GM23338 (cell line): ENCODE results near the gene CHST10. TPM values are rescaled to one million over a fixed set of nuclear protein-coding genes. Genes with fewer than 3 reads are reported as not detected.

ENCODE experiments used
- ATAC-seq: fragments of 200-7000 bp; cut with Tn5 transposase; 3 replicates; pipeline ENCODE4 v1.9.1; 2020
- DNase-seq: peaks from one replicate; pipeline ENCODE4 v3.0.0-alpha.2; 2015; ENCODE audit warnings: low spot score
- H2AFZ ChIP-seq: fragments of 200-600 bp; sonication (generic); 2 replicates; pipeline ENCODE4 v1.8.0; 2016; ENCODE audit warnings: antibody characterized with exemption, mild to moderate bottlenecking, moderate library complexity
- H3F3A ChIP-seq: fragments of 200-600 bp; sonication (generic); replicated peaks from 2 replicates; pipeline ENCODE4 v1.8.0; 2017; ENCODE audit warnings: antibody characterized with exemption, mixed run types, low read depth
- H3K27ac ChIP-seq: fragments of 200-600 bp; sonication (generic); 2 replicates; pipeline ENCODE4 v1.6.1; 2016; ENCODE audit warnings: low read depth
- H3K27me3 ChIP-seq: fragments of 200-600 bp; sonication (generic); 2 replicates; pipeline ENCODE4 v1.8.0; 2016; ENCODE audit warnings: mild to moderate bottlenecking, mixed run types, moderate library complexity; ENCODE audit not compliant: insufficient read depth
- H3K36me3 ChIP-seq: fragments of 200-600 bp; sonication (generic); 2 replicates; pipeline ENCODE4 v1.8.0; 2016; ENCODE audit warnings: mild to moderate bottlenecking; ENCODE audit not compliant: insufficient read depth
- H3K4me1 ChIP-seq: fragments of 200-600 bp; sonication (generic); 2 replicates; pipeline ENCODE4 v1.8.0; 2016; ENCODE audit warnings: mild to moderate bottlenecking, moderate library complexity; ENCODE audit not compliant: insufficient read depth
- H3K4me2 ChIP-seq: fragments of 200-600 bp; sonication (generic); 2 replicates; pipeline ENCODE4 v1.7.1; 2017; ENCODE audit warnings: mixed run types
- H3K4me3 ChIP-seq: fragments of 200-600 bp; sonication (generic); 2 replicates; pipeline ENCODE4 v1.6.1; 2016; ENCODE audit warnings: mixed run types
- H3K79me2 ChIP-seq: fragments of 200-600 bp; sonication (generic); replicated peaks from 2 replicates; pipeline ENCODE4 v1.8.0; 2017; ENCODE audit warnings: mild to moderate bottlenecking; ENCODE audit not compliant: insufficient read depth
- H3K9me2 ChIP-seq: fragments of 200-600 bp; sonication (generic); 2 replicates; pipeline ENCODE4 v1.8.0; 2017; ENCODE audit not compliant: insufficient read depth
- H4K20me1 ChIP-seq: fragments of 200-600 bp; sonication (generic); replicated peaks from 2 replicates; pipeline ENCODE4 v1.8.0; 2017; ENCODE audit warnings: mild to moderate bottlenecking; ENCODE audit not compliant: insufficient read depth
- H3K27ac Mint-ChIP-seq: 2 replicates; pipeline ENCODE4 v1.8.0; 2020; ENCODE audit warnings: inconsistent platforms, mild to moderate bottlenecking, moderate library complexity, mixed read lengths
- H3K27me3 Mint-ChIP-seq: 3 replicates; pipeline ENCODE4 v1.8.0; 2022; ENCODE audit warnings: low read depth, mild to moderate bottlenecking, moderate library complexity, mixed read lengths, inconsistent platforms; ENCODE audit not compliant: insufficient read depth, poor library complexity
- H3K36me3 Mint-ChIP-seq: 3 replicates; pipeline ENCODE4 v1.8.0; 2021; ENCODE audit warnings: low read depth, mild to moderate bottlenecking, inconsistent platforms, moderate library complexity, mixed read lengths
- H3K4me1 Mint-ChIP-seq: 3 replicates; pipeline ENCODE4 v1.8.0; 2020; ENCODE audit warnings: mild to moderate bottlenecking, inconsistent platforms, mixed read lengths
- H3K4me3 Mint-ChIP-seq: 3 replicates; pipeline ENCODE4 v1.8.0; 2021; ENCODE audit warnings: moderate library complexity, mild to moderate bottlenecking, inconsistent platforms, mixed read lengths
- H3K9me3 Mint-ChIP-seq: 3 replicates; pipeline ENCODE4 v1.8.0; 2020; ENCODE audit warnings: moderate library complexity, mild to moderate bottlenecking, inconsistent platforms, mixed read lengths
- CREB1 ChIP-seq: fragments of 250-450 bp; sonication (Bioruptor Pico); IDR thresholded peaks from 2 replicates; pipeline ENCODE4 v1.5.0; 2020; ENCODE audit warnings: low read depth, mild to moderate bottlenecking, moderate library complexity
- EZH2 ChIP-seq: fragments of 200-600 bp; sonication (generic); IDR thresholded peaks from one replicate; pipeline ENCODE4 v1.8.0; 2017; ENCODE audit warnings: antibody characterized with exemption, mild to moderate bottlenecking, low read depth; ENCODE audit not compliant: unreplicated experiment
- EZH2phosphoT487 ChIP-seq: fragments of 200-600 bp; sonication (generic); IDR thresholded peaks from one replicate; pipeline ENCODE4 v1.8.1; 2018; ENCODE audit warnings: antibody characterized with exemption; ENCODE audit not compliant: unreplicated experiment
- JUNB ChIP-seq: IDR thresholded peaks from one replicate; pipeline ENCODE4 v1.6.1; 2016; ENCODE audit warnings: antibody characterized with exemption; ENCODE audit not compliant: unreplicated experiment
- NANOG ChIP-seq: IDR thresholded peaks from 2 replicates; pipeline ENCODE4 v1.6.1; 2016; ENCODE audit warnings: antibody characterized with exemption, borderline replicate concordance
- POLR2AphosphoS5 ChIP-seq: IDR thresholded peaks from 2 replicates; pipeline ENCODE4 v1.6.1; 2016; ENCODE audit warnings: antibody characterized with exemption, low read depth
- STAT1 ChIP-seq: IDR thresholded peaks from one replicate; pipeline ENCODE4 v1.6.1; 2016; ENCODE audit warnings: antibody characterized with exemption; ENCODE audit not compliant: unreplicated experiment
- ZNF114 ChIP-seq: fragments of 250-450 bp; sonication (Bioruptor Pico); IDR thresholded peaks from 2 replicates; pipeline ENCODE4 v1.5.0; 2020; ENCODE audit warnings: mild to moderate bottlenecking, moderate library complexity
- ZNF462 ChIP-seq: fragments of 250-450 bp; sonication (Bioruptor Pico); IDR thresholded peaks from 2 replicates; pipeline ENCODE4 v1.5.0; 2020; ENCODE audit warnings: mild to moderate bottlenecking, moderate library complexity
- polyA plus RNA-seq: library from polyadenylated mRNA; unstranded; fragments of >200 nt; fragmentation: Nextera tagmentation; extraction: Ambion mirVana; gene quantifications from 2 replicates; pipeline ENCODE4 v1.2.1, GENCODE V29; 2016
- total RNA-seq: library from RNA; depleted of rRNA; stranded (reverse); fragments of >200 nt; shearing (Covaris generic); gene quantifications from 2 replicates; pipeline ENCODE4 v1.2.3, GENCODE V29; 2014
- TF ChIP-seq, protein P1 (sequence below), 2 experiments: fragments of 200-600 bp in 1 of 2; sonication (generic) in 1 of 2; conservative IDR thresholded peaks; 2 replicates each; pipeline versions ENCODE4 v1.5.1 to v1.6.1; 2016 to 2017; ENCODE audit warnings: antibody characterized with exemption in 2 of 2, low read depth in 2 of 2, mild to moderate bottlenecking in 2 of 2, moderate library complexity in 1 of 2
- TF ChIP-seq, protein P2 (sequence below): IDR thresholded peaks from one replicate; pipeline ENCODE4 v1.6.1; 2018; ENCODE audit warnings: antibody characterized with exemption; ENCODE audit not compliant: unreplicated experiment
- TF ChIP-seq, protein P3 (sequence below): IDR thresholded peaks from 2 replicates; pipeline ENCODE4 v1.6.1; 2016; ENCODE audit warnings: antibody characterized with exemption

Gene CHST10
- total and polyA plus RNA-seq, 2 experiments from 2014 or later, result 7.7 to 24.5 TPM

DNA sequence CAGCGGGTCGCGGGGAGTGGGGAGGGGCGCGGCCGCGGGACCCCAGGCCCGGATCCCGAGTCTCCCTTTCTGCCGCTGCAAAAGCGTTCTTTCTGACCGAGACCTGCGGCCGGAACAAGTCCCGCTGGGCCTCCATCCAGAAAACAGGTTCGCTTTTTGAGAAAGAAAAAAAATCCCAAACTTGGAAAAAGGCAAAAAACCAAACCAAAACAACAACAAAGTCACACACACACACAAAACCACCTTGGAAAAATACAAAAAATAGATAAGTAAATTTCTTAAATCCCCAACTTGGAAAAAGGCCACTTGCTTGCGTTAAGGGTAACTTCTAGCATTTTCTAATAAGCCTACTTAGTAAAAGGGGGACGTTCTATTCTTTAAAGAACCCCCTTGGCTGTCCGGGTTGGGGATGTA, 250 bp upstream of the CHST10 start:
- peak overlapping the region; percentile 71; the same call in 1 of the 2 replicates for H3K27ac ChIP-seq
- H3K36me3 ChIP-seq, result no peaks in the 10 kb centered on the region
- H3K27me3 ChIP-seq, result no peaks in the 10 kb centered on the region
- peak overlapping the region; percentile 94 for H2AFZ ChIP-seq
- H3K36me3 Mint-ChIP-seq, result peaks cover 10% of the 10 kb centered on the region; the same call in 2 of the 3 replicates
- peaks cover 43% of the 10 kb centered on the region for H3K4me1 ChIP-seq
- H3K4me3 Mint-ChIP-seq, result peak overlapping the region; percentile 87
- peaks cover 8% of the 10 kb centered on the region for H3K27me3 Mint-ChIP-seq
- no peak for TF ChIP-seq JUNB
- TF ChIP-seq, protein P1, sequence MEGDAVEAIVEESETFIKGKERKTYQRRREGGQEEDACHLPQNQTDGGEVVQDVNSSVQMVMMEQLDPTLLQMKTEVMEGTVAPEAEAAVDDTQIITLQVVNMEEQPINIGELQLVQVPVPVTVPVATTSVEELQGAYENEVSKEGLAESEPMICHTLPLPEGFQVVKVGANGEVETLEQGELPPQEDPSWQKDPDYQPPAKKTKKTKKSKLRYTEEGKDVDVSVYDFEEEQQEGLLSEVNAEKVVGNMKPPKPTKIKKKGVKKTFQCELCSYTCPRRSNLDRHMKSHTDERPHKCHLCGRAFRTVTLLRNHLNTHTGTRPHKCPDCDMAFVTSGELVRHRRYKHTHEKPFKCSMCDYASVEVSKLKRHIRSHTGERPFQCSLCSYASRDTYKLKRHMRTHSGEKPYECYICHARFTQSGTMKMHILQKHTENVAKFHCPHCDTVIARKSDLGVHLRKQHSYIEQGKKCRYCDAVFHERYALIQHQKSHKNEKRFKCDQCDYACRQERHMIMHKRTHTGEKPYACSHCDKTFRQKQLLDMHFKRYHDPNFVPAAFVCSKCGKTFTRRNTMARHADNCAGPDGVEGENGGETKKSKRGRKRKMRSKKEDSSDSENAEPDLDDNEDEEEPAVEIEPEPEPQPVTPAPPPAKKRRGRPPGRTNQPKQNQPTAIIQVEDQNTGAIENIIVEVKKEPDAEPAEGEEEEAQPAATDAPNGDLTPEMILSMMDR (conservative IDR thresholded peaks at IDR 0.05; ENCODE audit: low read depth in 2 of 2), result no peak
- TF ChIP-seq EZH2phosphoT487, result no peak
- TF ChIP-seq ZNF114 (CRISPR knock-in tag), result no peak
- no peak for TF ChIP-seq STAT1
- TF ChIP-seq, protein P2, sequence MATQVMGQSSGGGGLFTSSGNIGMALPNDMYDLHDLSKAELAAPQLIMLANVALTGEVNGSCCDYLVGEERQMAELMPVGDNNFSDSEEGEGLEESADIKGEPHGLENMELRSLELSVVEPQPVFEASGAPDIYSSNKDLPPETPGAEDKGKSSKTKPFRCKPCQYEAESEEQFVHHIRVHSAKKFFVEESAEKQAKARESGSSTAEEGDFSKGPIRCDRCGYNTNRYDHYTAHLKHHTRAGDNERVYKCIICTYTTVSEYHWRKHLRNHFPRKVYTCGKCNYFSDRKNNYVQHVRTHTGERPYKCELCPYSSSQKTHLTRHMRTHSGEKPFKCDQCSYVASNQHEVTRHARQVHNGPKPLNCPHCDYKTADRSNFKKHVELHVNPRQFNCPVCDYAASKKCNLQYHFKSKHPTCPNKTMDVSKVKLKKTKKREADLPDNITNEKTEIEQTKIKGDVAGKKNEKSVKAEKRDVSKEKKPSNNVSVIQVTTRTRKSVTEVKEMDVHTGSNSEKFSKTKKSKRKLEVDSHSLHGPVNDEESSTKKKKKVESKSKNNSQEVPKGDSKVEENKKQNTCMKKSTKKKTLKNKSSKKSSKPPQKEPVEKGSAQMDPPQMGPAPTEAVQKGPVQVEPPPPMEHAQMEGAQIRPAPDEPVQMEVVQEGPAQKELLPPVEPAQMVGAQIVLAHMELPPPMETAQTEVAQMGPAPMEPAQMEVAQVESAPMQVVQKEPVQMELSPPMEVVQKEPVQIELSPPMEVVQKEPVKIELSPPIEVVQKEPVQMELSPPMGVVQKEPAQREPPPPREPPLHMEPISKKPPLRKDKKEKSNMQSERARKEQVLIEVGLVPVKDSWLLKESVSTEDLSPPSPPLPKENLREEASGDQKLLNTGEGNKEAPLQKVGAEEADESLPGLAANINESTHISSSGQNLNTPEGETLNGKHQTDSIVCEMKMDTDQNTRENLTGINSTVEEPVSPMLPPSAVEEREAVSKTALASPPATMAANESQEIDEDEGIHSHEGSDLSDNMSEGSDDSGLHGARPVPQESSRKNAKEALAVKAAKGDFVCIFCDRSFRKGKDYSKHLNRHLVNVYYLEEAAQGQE, result no peak
- no peak for TF ChIP-seq CREB1 (CRISPR knock-in tag)
- TF ChIP-seq NANOG, result no peak
- TF ChIP-seq, protein P3, sequence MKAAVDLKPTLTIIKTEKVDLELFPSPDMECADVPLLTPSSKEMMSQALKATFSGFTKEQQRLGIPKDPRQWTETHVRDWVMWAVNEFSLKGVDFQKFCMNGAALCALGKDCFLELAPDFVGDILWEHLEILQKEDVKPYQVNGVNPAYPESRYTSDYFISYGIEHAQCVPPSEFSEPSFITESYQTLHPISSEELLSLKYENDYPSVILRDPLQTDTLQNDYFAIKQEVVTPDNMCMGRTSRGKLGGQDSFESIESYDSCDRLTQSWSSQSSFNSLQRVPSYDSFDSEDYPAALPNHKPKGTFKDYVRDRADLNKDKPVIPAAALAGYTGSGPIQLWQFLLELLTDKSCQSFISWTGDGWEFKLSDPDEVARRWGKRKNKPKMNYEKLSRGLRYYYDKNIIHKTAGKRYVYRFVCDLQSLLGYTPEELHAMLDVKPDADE, result no peak
- no peak for TF ChIP-seq EZH2
- no peak for TF ChIP-seq POLR2AphosphoS5
- TF ChIP-seq ZNF462, result no peak
- H4K20me1 ChIP-seq, result no peaks in the 10 kb centered on the region; the same call in 1 of the 2 replicates
- H3K79me2 ChIP-seq, result peaks cover 34% of the 10 kb centered on the region
- DNase-seq (no peak), ATAC-seq (no peak)
- peak overlapping the region; percentile 86 for H3K27ac Mint-ChIP-seq
- peaks cover 41% of the 10 kb centered on the region for H3K4me1 Mint-ChIP-seq
- peak overlapping the region; percentile 84 for H3K4me3 ChIP-seq
- H3K9me2 ChIP-seq, result no peaks in the 10 kb centered on the region
- peak overlapping the region; percentile 93 for H3K4me2 ChIP-seq
- no peaks in the 10 kb centered on the region for H3K9me3 Mint-ChIP-seq
- H3F3A ChIP-seq, result no peaks in the 10 kb centered on the region
